ENCODE results near the gene NAT9. TPM values are rescaled to one million over a fixed set of nuclear protein-coding genes. Genes with fewer than 3 reads are reported as not detected.
A peak's percentile ranks its signal among the peaks of the same experiment; 100 is the strongest.

The NAT9 gene
- total and polyA plus RNA-seq, 2 donors (not counting 1 experiment from before 2014, with no cell fraction given): 34.7 to 39.6 TPM

DNA sequence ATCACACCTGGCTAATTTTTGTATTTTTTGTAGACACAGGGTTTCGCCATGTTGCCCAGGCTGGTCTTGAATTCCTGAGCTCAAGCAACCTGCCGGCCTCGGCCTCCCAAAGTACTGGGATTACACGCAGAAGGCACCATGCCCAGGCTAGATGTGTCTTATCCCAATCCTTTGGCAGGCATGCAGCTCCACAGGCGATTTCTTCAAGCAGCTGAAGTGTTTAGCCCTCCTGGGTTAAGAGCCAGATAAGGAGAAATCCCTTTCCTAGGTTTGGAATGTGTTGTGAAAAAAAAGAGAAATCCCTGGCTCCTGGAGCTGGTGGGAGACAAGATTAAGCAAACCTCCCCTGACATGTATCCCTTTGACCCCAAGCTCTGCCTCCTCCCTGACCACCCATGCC lies 29.8 kb downstream of the NAT9 start:
- no peak overlapping the region for H3K9ac ChIP-seq (ENCODE audit: insufficient read depth, low read length)
- no peaks in the 10 kb centered on the region for H4K20me1 ChIP-seq (ENCODE audit: control insufficient read depth, extremely low read depth, insufficient read depth, low read length)
- H2AFZ ChIP-seq (ENCODE audit: low read length): no peak overlapping the region
- DNase-seq (ENCODE audit: low read depth in 2 of 2): no peak
- TF ChIP-seq, protein P1, sequence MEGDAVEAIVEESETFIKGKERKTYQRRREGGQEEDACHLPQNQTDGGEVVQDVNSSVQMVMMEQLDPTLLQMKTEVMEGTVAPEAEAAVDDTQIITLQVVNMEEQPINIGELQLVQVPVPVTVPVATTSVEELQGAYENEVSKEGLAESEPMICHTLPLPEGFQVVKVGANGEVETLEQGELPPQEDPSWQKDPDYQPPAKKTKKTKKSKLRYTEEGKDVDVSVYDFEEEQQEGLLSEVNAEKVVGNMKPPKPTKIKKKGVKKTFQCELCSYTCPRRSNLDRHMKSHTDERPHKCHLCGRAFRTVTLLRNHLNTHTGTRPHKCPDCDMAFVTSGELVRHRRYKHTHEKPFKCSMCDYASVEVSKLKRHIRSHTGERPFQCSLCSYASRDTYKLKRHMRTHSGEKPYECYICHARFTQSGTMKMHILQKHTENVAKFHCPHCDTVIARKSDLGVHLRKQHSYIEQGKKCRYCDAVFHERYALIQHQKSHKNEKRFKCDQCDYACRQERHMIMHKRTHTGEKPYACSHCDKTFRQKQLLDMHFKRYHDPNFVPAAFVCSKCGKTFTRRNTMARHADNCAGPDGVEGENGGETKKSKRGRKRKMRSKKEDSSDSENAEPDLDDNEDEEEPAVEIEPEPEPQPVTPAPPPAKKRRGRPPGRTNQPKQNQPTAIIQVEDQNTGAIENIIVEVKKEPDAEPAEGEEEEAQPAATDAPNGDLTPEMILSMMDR (conservative IDR thresholded peaks at IDR 0.05 in 1 of 2, IDR thresholded peaks at IDR 0.05 in 1 of 2; ENCODE audit: low read depth in 1 of 2, low read length in 2 of 2): no peak
- TF ChIP-seq EZH2 (IDR thresholded peaks at IDR 0.05; ENCODE audit: low read length, missing control alignments): no peak
- H3K4me3 ChIP-seq (replicated peaks in 1 of 4; ENCODE audit: control extremely low read depth in 1 of 4, insufficient read depth in 1 of 4, low read depth in 3 of 4, low read length in 4 of 4): no peak overlapping the region
- H3K27ac ChIP-seq (ENCODE audit: insufficient read depth, low read length): no peak overlapping the region
- H3K4me2 ChIP-seq (ENCODE audit: extremely low read depth, insufficient read depth, low read length): no peak overlapping the region
- no peaks in the 10 kb centered on the region for H3K36me3 ChIP-seq (ENCODE audit: control insufficient read depth, insufficient read depth, low read length)
- peaks cover 9% of the 10 kb centered on the region for H3K4me1 ChIP-seq (ENCODE audit: control insufficient read depth, extremely low read depth, insufficient read depth, low read length)
- H3K9me3 ChIP-seq (ENCODE audit: control insufficient read depth, insufficient read depth, low read depth, low read length): no peaks in the 10 kb centered on the region
- H3K27me3 ChIP-seq (ENCODE audit: control insufficient read depth, insufficient read depth, low read length): no peaks in the 10 kb centered on the region
- H3K79me2 ChIP-seq (ENCODE audit: control insufficient read depth, insufficient read depth, low read length): no peaks in the 10 kb centered on the region

DNA sequence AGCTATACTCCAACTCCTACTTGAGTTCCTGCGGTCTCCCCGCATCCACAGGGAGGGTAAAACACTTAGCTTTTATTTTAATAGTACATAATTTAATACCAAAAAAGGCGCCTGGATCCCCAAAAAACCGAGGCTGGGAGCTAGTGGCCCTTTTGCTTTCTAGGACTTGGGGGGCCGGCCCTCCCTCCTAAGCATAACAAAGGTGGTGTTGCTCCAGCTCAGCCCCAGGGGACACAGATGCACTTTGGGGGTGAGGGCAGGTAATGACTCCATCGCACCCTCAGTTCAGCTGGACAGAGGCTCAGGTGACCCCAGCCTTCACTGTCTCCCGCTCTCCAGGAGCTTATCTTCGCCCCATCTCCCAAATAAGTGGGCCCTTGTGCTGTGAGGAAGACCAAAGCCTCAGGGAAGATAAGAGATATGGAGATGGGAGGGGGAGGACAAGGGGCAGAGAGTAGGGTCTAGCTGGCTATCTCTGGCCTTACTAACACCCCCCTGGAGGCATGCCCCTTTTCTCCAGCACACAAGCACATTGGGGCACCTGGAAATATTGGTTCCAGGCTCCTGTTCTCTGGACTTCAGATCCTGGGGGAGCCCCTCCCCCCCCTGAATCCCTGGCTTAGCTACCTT lies 30.5 kb downstream of the NAT9 start:
- H3K4me2 ChIP-seq (ENCODE audit: extremely low read depth, insufficient read depth, low read length): no peak overlapping the region
- H3K36me3 ChIP-seq (ENCODE audit: control insufficient read depth, insufficient read depth, low read length): no peaks in the 10 kb centered on the region
- TF ChIP-seq, protein P1 (conservative IDR thresholded peaks at IDR 0.05 in 1 of 2, IDR thresholded peaks at IDR 0.05 in 1 of 2; ENCODE audit: low read depth in 1 of 2, low read length in 2 of 2): no peak
- TF ChIP-seq EZH2 (IDR thresholded peaks at IDR 0.05; ENCODE audit: low read length, missing control alignments): no peak
- peaks cover 9% of the 10 kb centered on the region for H3K4me1 ChIP-seq (ENCODE audit: control insufficient read depth, extremely low read depth, insufficient read depth, low read length)
- DNase-seq (ENCODE audit: low read depth in 2 of 2): no peak
- H3K27me3 ChIP-seq (ENCODE audit: control insufficient read depth, insufficient read depth, low read length): no peaks in the 10 kb centered on the region
- H3K79me2 ChIP-seq (ENCODE audit: control insufficient read depth, insufficient read depth, low read length): no peaks in the 10 kb centered on the region
- no peaks in the 10 kb centered on the region for H4K20me1 ChIP-seq (ENCODE audit: control insufficient read depth, extremely low read depth, insufficient read depth, low read length)
- no peak overlapping the region for H3K9ac ChIP-seq (ENCODE audit: insufficient read depth, low read length)
- no peak overlapping the region for H3K27ac ChIP-seq (ENCODE audit: insufficient read depth, low read length)
- H2AFZ ChIP-seq (ENCODE audit: low read length): no peak overlapping the region
- H3K9me3 ChIP-seq (ENCODE audit: control insufficient read depth, insufficient read depth, low read depth, low read length): no peaks in the 10 kb centered on the region
- no peak overlapping the region for H3K4me3 ChIP-seq (replicated peaks in 1 of 4; ENCODE audit: control extremely low read depth in 1 of 4, insufficient read depth in 1 of 4, low read depth in 3 of 4, low read length in 4 of 4)

DNA sequence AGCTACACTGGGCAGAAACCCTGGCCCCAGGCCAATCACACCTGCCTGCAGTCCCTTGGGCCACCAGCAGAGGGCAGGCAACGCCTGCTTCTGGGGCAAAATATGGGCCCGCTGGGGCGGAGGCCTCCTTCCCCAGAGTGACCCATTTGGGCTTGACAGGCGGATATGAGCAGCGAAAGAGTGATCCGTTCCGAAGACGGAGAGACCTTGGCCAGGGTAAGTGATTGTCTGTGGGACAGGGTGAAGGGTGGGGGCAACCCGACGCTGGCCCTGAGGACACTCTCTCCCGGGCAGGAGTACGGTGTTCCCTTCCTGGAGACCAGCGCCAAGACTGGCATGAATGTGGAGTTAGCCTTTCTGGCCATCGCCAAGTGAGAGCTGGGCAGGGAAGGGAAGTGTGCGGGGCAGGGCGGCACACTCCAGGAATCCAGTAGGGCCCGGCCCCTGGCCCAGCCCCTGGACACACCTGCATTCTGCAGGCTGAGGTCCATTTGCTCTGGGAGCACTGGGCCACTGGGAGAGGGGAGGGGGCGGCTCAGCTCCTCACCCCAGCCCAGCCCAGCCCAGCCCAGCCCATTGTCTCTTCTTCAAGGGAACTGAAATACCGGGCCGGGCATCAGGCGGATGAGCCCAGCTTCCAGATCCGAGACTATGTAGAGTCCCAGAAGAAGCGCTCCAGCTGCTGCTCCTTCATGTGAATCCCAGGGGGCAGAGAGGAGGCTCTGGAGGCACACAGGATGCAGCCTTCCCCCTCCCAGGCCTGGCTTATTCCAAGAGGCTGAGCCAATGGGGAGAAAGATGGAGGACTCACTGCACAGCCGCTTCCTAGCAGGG lies 31.2 kb downstream of the NAT9 start:
- Histone ChIP-seq H3K4me2 (ENCODE audit: extremely low read depth, insufficient read depth, low read length) (peak overlapping the region; percentile 18), H3K9ac (ENCODE audit: insufficient read depth, low read length) (no peak overlapping the region), H3K9me3 (ENCODE audit: control insufficient read depth, insufficient read depth, low read depth, low read length) (no peaks in the 10 kb centered on the region), H3K27me3 (ENCODE audit: control insufficient read depth, insufficient read depth, low read length) (no peaks in the 10 kb centered on the region), H2AFZ (ENCODE audit: low read length) (peak overlapping the region; percentile 52), H3K27ac (ENCODE audit: insufficient read depth, low read length) (no peak overlapping the region), H3K4me1 (ENCODE audit: control insufficient read depth, extremely low read depth, insufficient read depth, low read length) (peaks cover 8% of the 10 kb centered on the region), H4K20me1 (ENCODE audit: control insufficient read depth, extremely low read depth, insufficient read depth, low read length) (no peaks in the 10 kb centered on the region), H3K4me3 (replicated peaks in 1 of 4; ENCODE audit: control extremely low read depth in 1 of 4, insufficient read depth in 1 of 4, low read depth in 3 of 4, low read length in 4 of 4) (peak overlapping the region in 1 of 4 experiments; percentile 29), H3K79me2 (ENCODE audit: control insufficient read depth, insufficient read depth, low read length) (no peaks in the 10 kb centered on the region), H3K36me3 (ENCODE audit: control insufficient read depth, insufficient read depth, low read length) (no peaks in the 10 kb centered on the region)
- TF ChIP-seq, protein P1 (conservative IDR thresholded peaks at IDR 0.05 in 1 of 2, IDR thresholded peaks at IDR 0.05 in 1 of 2; ENCODE audit: low read depth in 1 of 2, low read length in 2 of 2): peak; percentile 99 to 100
- no peak for TF ChIP-seq EZH2 (IDR thresholded peaks at IDR 0.05; ENCODE audit: low read length, missing control alignments)
- DNase-seq (ENCODE audit: low read depth in 2 of 2): peak; percentile 21 to 65
